Right lobe of liver (tissue), 6 donors: Measurements from ENCODE around the gene DYNC2H1. TPM values are rescaled to one million over a fixed set of nuclear protein-coding genes. Genes with fewer than 3 reads are reported as not detected.

Source experiments
- ATAC-seq, 4 donors: fragments of 200-7000 bp; cut with Tn5 transposase; one replicate each; pipeline ENCODE4 v1.9.1; 2020; ENCODE audit warnings: mild to moderate bottlenecking in 4 of 4, moderate library complexity in 4 of 4
- DNase-seq, 3 donors: peaks; one replicate each; pipeline ENCODE4 v3.0.0-alpha.2; 2020
- H3K27ac ChIP-seq, 3 donors: fragments of 200-600 bp; one replicate each; pipeline ENCODE4 v1.8.0; 2022
- H3K27me3 ChIP-seq, 2 donors: fragments of 200-600 bp; one replicate each; pipeline ENCODE4 v1.8.0; 2022
- H3K36me3 ChIP-seq, 4 donors: fragments of 200-600 bp; sonication (generic) in 1 of 4; one replicate each; pipeline versions ENCODE4 v1.5.1 to v1.8.0; 2017 to 2022; ENCODE audit warnings: control low read depth in 1 of 4
- H3K4me1 ChIP-seq, 4 donors: fragments of 200-600 bp; sonication (generic) in 1 of 4; one replicate each; pipeline versions ENCODE4 v1.5.1 to v1.8.0; 2017 to 2022; ENCODE audit warnings: control low read depth in 1 of 4
- H3K4me3 ChIP-seq, 3 donors: fragments of 200-600 bp; one replicate each; pipeline ENCODE4 v1.8.0; 2022
- H3K9me3 ChIP-seq, 4 donors: fragments of 200-600 bp; sonication (generic) in 1 of 4; one replicate each; pipeline versions ENCODE4 v1.5.1 to v1.8.0; 2017 to 2022; ENCODE audit warnings: control low read depth in 1 of 4
- POLR2A ChIP-seq: fragments of 450-650 bp; IDR thresholded peaks from one replicate; pipeline ENCODE4 v1.6.1; 2017; ENCODE audit warnings: antibody characterized with exemption, mild to moderate bottlenecking
- WGBS: methylation state at CpG from one replicate; pipeline ENCODE4 v1.1.6; 2018; ENCODE audit warnings: low coverage, low lambda C conversion rate; ENCODE audit not compliant: insufficient coverage; ENCODE audit errors: missing lambda C conversion rate; 5-methylcytosine and 5-hydroxymethylcytosine counted together
- intact Hi-C, 2 donors: fragments of 100-400 bp; cut with DNase I; formaldehyde crosslinking; loops; one replicate each; pipeline versions ENCODE4 v1.11.2 to v1.14.1; 2022
- total RNA-seq, 6 experiments: library from RNA; depleted of rRNA in 2 of 6; stranded (reverse); fragments of >200 nt in 2 of 6; fragmentation: NEBNext Ultra II Directional in 3 of 6; extraction: Animal tissue kit (Norgen Biotek cat#: 25700) in 3 of 6; gene quantifications; one replicate each; pipeline versions ENCODE4 v1.1.0 to v1.2.4, GENCODE V29; 2016 to 2023
- TF ChIP-seq, protein P1 (sequence below), 4 donors: fragments of 200-600 bp in 3 of 4; fragments of 450-650 bp in 1 of 4; IDR thresholded peaks; one replicate each; pipeline versions ENCODE4 v1.5.1 to v1.8.0; 2016 to 2022; ENCODE audit warnings: antibody characterized with exemption in 4 of 4, mild to moderate bottlenecking in 2 of 4
- donor health status: DM: no; HTN: yes; CAD: no.
- donor health status: DM: no; HTN: no; CAD: no.
- donor health status: DM: no; HTN: no; CAD: no.
- donor health status: DM: no; HTN: yes; CAD: no.
- donor health status: DM: no; HTN: yes; CAD: no.

The DYNC2H1 gene
- total RNA-seq, 6 experiments from 2014 or later = 1.0 to 3.4 (median 1.5) TPM

DNA sequence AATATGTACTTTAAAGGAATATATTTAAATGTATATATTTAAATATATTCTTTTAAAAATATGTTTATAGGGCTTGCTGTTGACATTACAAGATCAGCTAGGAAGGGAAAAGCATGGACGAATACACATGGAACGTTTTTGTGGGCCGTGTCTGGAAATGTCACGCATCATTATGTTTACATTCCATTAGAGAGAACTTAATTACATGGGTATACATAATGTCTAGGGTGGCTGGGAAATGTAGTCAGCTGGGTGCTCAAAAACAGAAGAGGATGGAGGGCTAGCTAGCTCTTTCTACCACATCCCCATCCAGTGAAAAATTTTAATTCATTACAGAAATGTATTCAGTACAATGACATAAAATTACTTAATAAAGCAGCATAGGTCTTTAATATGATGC is 371.2 kb downstream of the DYNC2H1 start:
- WGBS = 85% methylated on average over 4 of the region's 4 CpGs
- no peak for DNase-seq
- Histone ChIP-seq H3K27ac (no peak overlapping the region), H3K36me3 (no peaks in the 10 kb centered on the region), H3K4me3 (no peak overlapping the region), H3K27me3 (no peaks in the 10 kb centered on the region), H3K9me3 (no peaks in the 10 kb centered on the region), H3K4me1 (no peaks in the 10 kb centered on the region)
- ATAC-seq = no peak
- intact Hi-C loops = no loop called here
- no peak for TF ChIP-seq POLR2A
- TF ChIP-seq, protein P1, sequence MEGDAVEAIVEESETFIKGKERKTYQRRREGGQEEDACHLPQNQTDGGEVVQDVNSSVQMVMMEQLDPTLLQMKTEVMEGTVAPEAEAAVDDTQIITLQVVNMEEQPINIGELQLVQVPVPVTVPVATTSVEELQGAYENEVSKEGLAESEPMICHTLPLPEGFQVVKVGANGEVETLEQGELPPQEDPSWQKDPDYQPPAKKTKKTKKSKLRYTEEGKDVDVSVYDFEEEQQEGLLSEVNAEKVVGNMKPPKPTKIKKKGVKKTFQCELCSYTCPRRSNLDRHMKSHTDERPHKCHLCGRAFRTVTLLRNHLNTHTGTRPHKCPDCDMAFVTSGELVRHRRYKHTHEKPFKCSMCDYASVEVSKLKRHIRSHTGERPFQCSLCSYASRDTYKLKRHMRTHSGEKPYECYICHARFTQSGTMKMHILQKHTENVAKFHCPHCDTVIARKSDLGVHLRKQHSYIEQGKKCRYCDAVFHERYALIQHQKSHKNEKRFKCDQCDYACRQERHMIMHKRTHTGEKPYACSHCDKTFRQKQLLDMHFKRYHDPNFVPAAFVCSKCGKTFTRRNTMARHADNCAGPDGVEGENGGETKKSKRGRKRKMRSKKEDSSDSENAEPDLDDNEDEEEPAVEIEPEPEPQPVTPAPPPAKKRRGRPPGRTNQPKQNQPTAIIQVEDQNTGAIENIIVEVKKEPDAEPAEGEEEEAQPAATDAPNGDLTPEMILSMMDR (IDR thresholded peaks at IDR 0.05) = no peak

GRCh38 chr11:103483996-103484395 is 374.8 kb downstream of the DYNC2H1 start:
- no peak overlapping the region for H3K27ac ChIP-seq
- no peaks in the 10 kb centered on the region for H3K36me3 ChIP-seq
- intact Hi-C loops = no loop called here
- H3K9me3 ChIP-seq = no peaks in the 10 kb centered on the region
- TF ChIP-seq, protein P1 (IDR thresholded peaks at IDR 0.05) = no peak
- TF ChIP-seq POLR2A = no peak
- ATAC-seq = no peak
- H3K4me3 ChIP-seq = no peak overlapping the region
- no peaks in the 10 kb centered on the region for H3K4me1 ChIP-seq
- no peak for DNase-seq
- H3K27me3 ChIP-seq = no peaks in the 10 kb centered on the region

- H3K27me3 ChIP-seq = no peaks in the 10 kb centered on the region
- TF ChIP-seq POLR2A = no peak
- TF ChIP-seq, protein P1 (IDR thresholded peaks at IDR 0.05) = no peak
- ATAC-seq (no peak), DNase-seq (no peak)
- intact Hi-C loops = no loop called here
- no peak overlapping the region for H3K27ac ChIP-seq
- WGBS = 70% methylated on average over 2 of the region's 3 CpGs
- no peaks in the 10 kb centered on the region for H3K4me1 ChIP-seq
- H3K9me3 ChIP-seq = no peaks in the 10 kb centered on the region
- no peak overlapping the region for H3K4me3 ChIP-seq
- no peaks in the 10 kb centered on the region for H3K36me3 ChIP-seq
Observed at GRCh38 chr11:103484545-103484944, 375.3 kb downstream of the DYNC2H1 start.

GRCh38 chr11:103486604-103487003 is 377.4 kb downstream of the DYNC2H1 start:
- Histone ChIP-seq H3K4me3 (no peak overlapping the region), H3K27me3 (no peaks in the 10 kb centered on the region), H3K27ac (no peak overlapping the region), H3K9me3 (no peaks in the 10 kb centered on the region), H3K36me3 (no peaks in the 10 kb centered on the region), H3K4me1 (no peaks in the 10 kb centered on the region)
- ATAC-seq (no peak), DNase-seq (no peak)
- TF ChIP-seq POLR2A = no peak
- TF ChIP-seq, protein P1 (IDR thresholded peaks at IDR 0.05) = no peak
- intact Hi-C loops = no loop called here
- 63% methylated on average over 5 of the region's 5 CpGs for WGBS

DNA sequence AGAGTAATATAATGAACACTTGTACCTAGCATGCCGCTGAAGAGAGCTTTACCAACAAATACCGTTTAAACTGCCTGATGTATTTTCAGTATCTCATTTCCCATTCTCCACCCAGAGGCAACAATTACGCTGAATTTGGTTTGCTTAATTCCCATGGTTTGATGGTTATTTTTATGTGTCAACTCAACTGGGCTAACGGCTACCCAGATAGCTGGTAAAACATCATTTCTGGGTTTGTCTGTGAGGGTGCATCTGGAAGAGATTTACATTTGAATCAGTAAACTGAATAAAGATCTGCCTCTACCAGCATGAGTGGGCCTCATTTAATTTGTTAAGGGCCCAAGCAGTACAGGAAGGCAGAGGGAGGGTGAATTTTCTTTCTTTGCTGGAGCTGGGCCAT is 377.9 kb downstream of the DYNC2H1 start:
- no peak overlapping the region for H3K4me3 ChIP-seq
- H3K27me3 ChIP-seq = no peaks in the 10 kb centered on the region
- H3K9me3 ChIP-seq = no peaks in the 10 kb centered on the region
- TF ChIP-seq, protein P1 (IDR thresholded peaks at IDR 0.05) = no peak
- TF ChIP-seq POLR2A = no peak
- 70% methylated on average over 4 of the region's 4 CpGs for WGBS
- H3K4me1 ChIP-seq = no peaks in the 10 kb centered on the region
- H3K27ac ChIP-seq = no peak overlapping the region
- no peak for DNase-seq
- intact Hi-C loops = no loop called here
- H3K36me3 ChIP-seq = no peaks in the 10 kb centered on the region
- ATAC-seq = no peak
